WTC11 (cell line): Measurements from ENCODE around the gene BMP4.

Experiments used
- CTCF ChIP-seq: fragments of 200-600 bp; IDR thresholded peaks from 2 replicates; pipeline ENCODE4 v1.8.0; 2022; ENCODE audit warnings: antibody characterized with exemption
- NR2C2 ChIP-seq: sonication (generic); formaldehyde crosslinking; IDR thresholded peaks from 2 replicates; pipeline ENCODE4 v1.8.0; 2022; ENCODE audit warnings: mild to moderate bottlenecking, missing genetic modification reagents
- ZNF396 ChIP-seq: fragments of 250-450 bp; sonication (Bioruptor Pico); IDR thresholded peaks from 2 replicates; pipeline ENCODE4 v1.8.0; 2021; ENCODE audit warnings: mild to moderate bottlenecking, moderate library complexity, borderline replicate concordance
- TF ChIP-seq, protein P1 (sequence below): sonication (generic); formaldehyde crosslinking; IDR thresholded peaks from 2 replicates; pipeline ENCODE4 v1.8.1; 2023; ENCODE audit warnings: mild to moderate bottlenecking, missing genetic modification reagents, moderate library complexity

GRCh38 chr14:53971521-53971920, 14.9 kb upstream of the BMP4 start:
- TF ChIP-seq, protein P1, sequence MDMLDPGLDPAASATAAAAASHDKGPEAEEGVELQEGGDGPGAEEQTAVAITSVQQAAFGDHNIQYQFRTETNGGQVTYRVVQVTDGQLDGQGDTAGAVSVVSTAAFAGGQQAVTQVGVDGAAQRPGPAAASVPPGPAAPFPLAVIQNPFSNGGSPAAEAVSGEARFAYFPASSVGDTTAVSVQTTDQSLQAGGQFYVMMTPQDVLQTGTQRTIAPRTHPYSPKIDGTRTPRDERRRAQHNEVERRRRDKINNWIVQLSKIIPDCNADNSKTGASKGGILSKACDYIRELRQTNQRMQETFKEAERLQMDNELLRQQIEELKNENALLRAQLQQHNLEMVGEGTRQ (CRISPR knock-in tag): no peak
- TF ChIP-seq CTCF (no peak), NR2C2 (CRISPR knock-in tag) (no peak), ZNF396 (CRISPR knock-in tag) (no peak)
